ENCODE data around the gene DDX24. TPM values are rescaled to one million over a fixed set of nuclear protein-coding genes. Genes with fewer than 3 reads are reported as not detected.

Gene DDX24
- total RNA-seq, 1 donor from 2014 or later, result 109 TPM

DNA sequence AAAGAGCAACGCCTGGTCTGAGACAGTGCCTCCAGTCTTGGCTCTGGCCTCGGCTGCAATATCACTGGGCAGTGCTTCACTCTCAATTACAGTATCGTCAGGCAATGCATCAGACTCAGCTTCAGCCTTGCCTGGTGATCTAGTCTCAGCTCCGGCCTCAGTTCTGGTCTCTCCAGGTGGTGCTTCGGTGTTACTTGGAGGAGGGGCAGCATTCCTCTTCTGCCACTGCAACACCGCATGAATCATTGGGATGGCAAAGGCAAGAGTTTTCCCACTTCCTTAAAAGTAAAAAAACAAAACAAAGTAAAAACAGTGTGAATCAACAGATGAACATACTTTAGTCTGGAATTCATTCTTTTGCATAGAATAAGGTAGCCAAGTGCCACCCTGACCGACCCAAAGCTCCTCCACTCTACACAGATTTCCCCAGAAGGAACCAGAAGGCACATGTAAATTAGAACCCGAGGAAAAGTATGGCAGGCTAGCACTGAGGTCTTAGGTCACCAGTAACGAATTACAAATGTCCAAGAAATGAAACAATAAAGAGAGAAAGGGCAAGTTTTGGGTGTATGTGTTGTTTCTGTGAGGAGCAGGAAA, 18.6 kb downstream of the DDX24 start:
- TF ChIP-seq POLR2AphosphoS5 (IDR thresholded peaks at IDR 0.05; ENCODE audit: insufficient read depth in 1 of 2, low read depth in 1 of 2) (no peak), POLR2A (IDR thresholded peaks at IDR 0.05) (no peak)
- TF ChIP-seq, protein P1, sequence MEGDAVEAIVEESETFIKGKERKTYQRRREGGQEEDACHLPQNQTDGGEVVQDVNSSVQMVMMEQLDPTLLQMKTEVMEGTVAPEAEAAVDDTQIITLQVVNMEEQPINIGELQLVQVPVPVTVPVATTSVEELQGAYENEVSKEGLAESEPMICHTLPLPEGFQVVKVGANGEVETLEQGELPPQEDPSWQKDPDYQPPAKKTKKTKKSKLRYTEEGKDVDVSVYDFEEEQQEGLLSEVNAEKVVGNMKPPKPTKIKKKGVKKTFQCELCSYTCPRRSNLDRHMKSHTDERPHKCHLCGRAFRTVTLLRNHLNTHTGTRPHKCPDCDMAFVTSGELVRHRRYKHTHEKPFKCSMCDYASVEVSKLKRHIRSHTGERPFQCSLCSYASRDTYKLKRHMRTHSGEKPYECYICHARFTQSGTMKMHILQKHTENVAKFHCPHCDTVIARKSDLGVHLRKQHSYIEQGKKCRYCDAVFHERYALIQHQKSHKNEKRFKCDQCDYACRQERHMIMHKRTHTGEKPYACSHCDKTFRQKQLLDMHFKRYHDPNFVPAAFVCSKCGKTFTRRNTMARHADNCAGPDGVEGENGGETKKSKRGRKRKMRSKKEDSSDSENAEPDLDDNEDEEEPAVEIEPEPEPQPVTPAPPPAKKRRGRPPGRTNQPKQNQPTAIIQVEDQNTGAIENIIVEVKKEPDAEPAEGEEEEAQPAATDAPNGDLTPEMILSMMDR (IDR thresholded peaks at IDR 0.05), result no peak
- Histone ChIP-seq H3K36me3 (peaks cover 0 to 47% of the 10 kb centered on the region in 2 donors), H3K9me3 (no peaks in the 10 kb centered on the region), H3K27me3 (no peaks in the 10 kb centered on the region), H3K4me3 (no peak overlapping the region), H3K27ac (no peak overlapping the region), H3K4me1 (peaks cover 49% of the 10 kb centered on the region)
- intact Hi-C loops (cut with DNase I), result no loop called here
- no peak for DNase-seq (ENCODE audit: extremely low spot score in 2 of 2)

DNA sequence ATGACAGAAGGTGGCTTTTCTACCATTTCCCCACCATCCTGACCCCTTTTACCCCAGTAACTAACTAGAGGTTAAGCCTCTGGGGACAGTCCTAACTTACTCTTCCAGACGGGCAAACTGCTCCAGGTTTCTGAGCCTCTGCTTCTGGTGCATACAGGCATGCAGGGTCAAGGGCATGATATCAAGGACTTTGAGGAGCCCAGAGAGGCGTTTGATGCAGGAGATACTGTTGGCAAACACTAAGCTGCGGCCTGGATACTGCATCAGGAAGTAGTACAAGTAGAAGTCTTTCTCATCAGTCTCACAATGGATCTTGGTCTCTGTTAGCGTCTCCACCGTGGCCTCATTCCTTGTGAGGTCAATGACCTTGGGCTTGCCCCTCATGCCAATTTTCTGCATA, 21.0 kb downstream of the DDX24 start:
- Histone ChIP-seq H3K4me3 (no peak overlapping the region), H3K9me3 (no peaks in the 10 kb centered on the region), H3K27ac (no peak overlapping the region), H3K36me3 (peaks cover 0 to 71% of the 10 kb centered on the region in 2 donors), H3K27me3 (no peaks in the 10 kb centered on the region), H3K4me1 (peaks cover 25% of the 10 kb centered on the region)
- intact Hi-C loops (cut with DNase I), result no loop called here
- DNase-seq (ENCODE audit: extremely low spot score in 2 of 2), result peak in 1 of 2 donors; percentile 64
- no peak for TF ChIP-seq POLR2AphosphoS5 (IDR thresholded peaks at IDR 0.05; ENCODE audit: insufficient read depth in 1 of 2, low read depth in 1 of 2)
- TF ChIP-seq, protein P1 (IDR thresholded peaks at IDR 0.05), result no peak
- TF ChIP-seq POLR2A (IDR thresholded peaks at IDR 0.05), result no peak

DNA sequence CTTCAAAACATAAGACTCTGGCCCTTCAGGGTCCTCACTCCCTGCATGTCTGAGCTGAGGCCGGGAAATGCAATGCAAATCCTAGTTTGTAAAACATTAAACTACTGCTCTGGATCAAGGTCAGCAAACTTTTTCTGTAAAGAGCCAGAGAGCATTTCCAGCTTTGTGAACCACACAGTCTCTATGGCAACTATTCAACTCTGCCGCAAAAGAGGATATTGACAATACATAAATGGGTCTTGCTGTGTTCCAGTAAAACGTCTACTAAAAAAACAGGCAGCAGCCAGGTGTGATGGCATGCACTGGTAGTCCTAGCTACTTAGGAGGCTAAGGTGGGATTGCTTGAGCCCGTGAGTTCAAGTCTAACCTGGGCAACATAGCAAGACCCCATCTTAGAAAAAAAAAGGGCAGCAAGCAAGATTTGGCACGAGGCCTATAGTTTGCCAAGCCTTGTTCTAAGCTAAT, 22.3 kb downstream of the DDX24 start:
- intact Hi-C loops (cut with DNase I), result no loop called here
- TF ChIP-seq POLR2AphosphoS5 (IDR thresholded peaks at IDR 0.05; ENCODE audit: insufficient read depth in 1 of 2, low read depth in 1 of 2), result no peak
- TF ChIP-seq POLR2A (IDR thresholded peaks at IDR 0.05), result no peak
- TF ChIP-seq, protein P1 (IDR thresholded peaks at IDR 0.05), result no peak
- peaks cover 0 to 82% of the 10 kb centered on the region in 2 donors for H3K36me3 ChIP-seq
- DNase-seq (ENCODE audit: extremely low spot score in 2 of 2), result no peak
- H3K27ac ChIP-seq, result no peak overlapping the region
- peaks cover 17% of the 10 kb centered on the region for H3K4me1 ChIP-seq
- no peak overlapping the region for H3K4me3 ChIP-seq
- H3K9me3 ChIP-seq, result no peaks in the 10 kb centered on the region
- H3K27me3 ChIP-seq, result no peaks in the 10 kb centered on the region

DNA sequence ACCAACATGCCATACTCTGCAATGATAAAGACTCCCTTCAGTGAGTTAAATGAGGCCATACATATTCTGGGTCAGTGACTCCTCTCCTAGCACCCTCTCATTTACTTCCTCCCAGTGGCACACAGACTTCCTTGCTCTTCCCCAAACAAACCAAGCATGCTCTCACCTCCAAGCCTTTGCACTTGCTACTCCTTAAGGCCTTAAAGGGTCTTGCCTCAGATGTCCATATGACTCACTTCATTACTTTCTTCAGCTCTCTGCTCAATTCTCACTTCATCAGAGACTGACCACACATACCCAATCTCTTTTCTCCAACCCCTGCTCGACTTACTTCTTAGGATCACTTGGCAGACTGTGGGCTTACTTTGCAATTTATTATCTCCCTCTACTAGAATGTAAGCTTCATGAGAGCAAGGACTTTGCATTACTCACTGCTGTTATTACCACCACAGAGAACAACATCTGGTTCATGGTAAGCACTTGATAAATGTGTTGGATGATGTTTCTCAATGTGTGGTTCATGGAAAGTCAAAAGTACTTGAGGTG, 22.8 kb downstream of the DDX24 start:
- H3K4me1 ChIP-seq, result peaks cover 17% of the 10 kb centered on the region
- no peaks in the 10 kb centered on the region for H3K9me3 ChIP-seq
- TF ChIP-seq POLR2A (IDR thresholded peaks at IDR 0.05) (no peak), POLR2AphosphoS5 (IDR thresholded peaks at IDR 0.05; ENCODE audit: insufficient read depth in 1 of 2, low read depth in 1 of 2) (no peak)
- TF ChIP-seq, protein P1 (IDR thresholded peaks at IDR 0.05), result no peak
- intact Hi-C loops (cut with DNase I), result no loop called here
- no peaks in the 10 kb centered on the region for H3K27me3 ChIP-seq
- no peak overlapping the region for H3K27ac ChIP-seq
- no peak for DNase-seq (ENCODE audit: extremely low spot score in 2 of 2)
- peaks cover 0 to 86% of the 10 kb centered on the region in 2 donors for H3K36me3 ChIP-seq
- H3K4me3 ChIP-seq, result no peak overlapping the region

All from vagina (tissue), 2 donors.